OCI-LY7 (cell line): Measurements from ENCODE around the gene NOS2. TPM values are rescaled to one million over a fixed set of nuclear protein-coding genes. Genes with fewer than 3 reads are reported as not detected.
"Not testable (repeated sequence)": the region's sequence is repeated elsewhere in the genome, so short reads cannot be mapped to it uniquely, and the experiment has no call there.

ENCODE experiments used
- BruUV-seq: library from RNA; stranded (reverse); fragments of 400-500 nt; replicated peaks from 2 replicates; lab custom pipeline; 2021; lab: Mats Ljungman, UMichigan
- CTCF ChIA-PET: fragments of 300-600 bp; sonication (Branson Sonifier 250); formaldehyde crosslinking; loops from one replicate; lab custom pipeline; 2022; ENCODE audit warnings: antibody characterized with exemption; ENCODE audit not compliant: unreplicated experiment; lab: Charles Lee
- POLR2A ChIA-PET: fragments of 300-600 bp; sonication (Branson Sonifier 250); formaldehyde crosslinking; loops from one replicate; lab custom pipeline; 2022; ENCODE audit warnings: antibody characterized with exemption; lab: Charles Lee
- DNase-seq: peaks from one replicate; pipeline ENCODE4 v3.0.0-alpha.2; 2015; ENCODE audit warnings: low spot score
- H2AFZ ChIP-seq: fragments of 200-600 bp; sonication (generic), shearing (Covaris generic); 2 replicates; pipeline ENCODE4 v1.6.1; 2014; ENCODE audit warnings: mild to moderate bottlenecking, antibody characterized with exemption, low read length, moderate library complexity
- H3K27ac ChIP-seq: fragments of 200-600 bp; sonication (generic); 2 replicates; pipeline ENCODE4 v1.5.1; 2014; ENCODE audit warnings: mixed run types, low read depth, mild to moderate bottlenecking, moderate library complexity, low read length, inconsistent platforms; ENCODE audit not compliant: poor library complexity, severe bottlenecking
- H3K36me3 ChIP-seq: fragments of 200-600 bp; sonication (generic); 2 replicates; pipeline ENCODE4 v1.6.1; 2014; ENCODE audit warnings: mild to moderate bottlenecking, antibody characterized with exemption, low read length, moderate library complexity, mixed read lengths; ENCODE audit not compliant: insufficient read depth
- H3K4me1 ChIP-seq: fragments of 200-600 bp; sonication (generic); 2 replicates; pipeline ENCODE4 v1.5.1; 2014; ENCODE audit warnings: mild to moderate bottlenecking, low read length; ENCODE audit not compliant: insufficient read depth, poor library complexity, severe bottlenecking
- H3K4me2 ChIP-seq: fragments of 200-600 bp; sonication (generic); 2 replicates; pipeline ENCODE4 v1.6.1; 2014; ENCODE audit warnings: mild to moderate bottlenecking, low read length
- H3K4me3 ChIP-seq: fragments of 200-600 bp; sonication (generic); 2 replicates; pipeline ENCODE4 v1.5.1; 2014; ENCODE audit warnings: mild to moderate bottlenecking, low read depth, low read length; ENCODE audit not compliant: poor library complexity, severe bottlenecking
- H3K79me2 ChIP-seq: fragments of 200-600 bp; sonication (generic); 2 replicates; pipeline ENCODE4 v1.6.1; 2016; ENCODE audit warnings: low read depth, mild to moderate bottlenecking, low read length, moderate library complexity, mixed read lengths; ENCODE audit not compliant: insufficient read depth
- H3K9me2 ChIP-seq: fragments of 200-600 bp; sonication (generic); 2 replicates; pipeline ENCODE4 v1.6.1; 2016; ENCODE audit warnings: mild to moderate bottlenecking, low read length, mixed read lengths; ENCODE audit not compliant: insufficient read depth
- H3K9me3 ChIP-seq: fragments of 200-600 bp; sonication (generic); 2 replicates; pipeline ENCODE4 v1.6.1; 2014; ENCODE audit warnings: mild to moderate bottlenecking, mixed run types, low read length, mixed read lengths
- H4K20me1 ChIP-seq: fragments of 200-600 bp; sonication (generic); 2 replicates; pipeline ENCODE4 v1.6.1; 2014; ENCODE audit warnings: mild to moderate bottlenecking, antibody characterized with exemption, low read length, moderate library complexity, mixed read lengths; ENCODE audit not compliant: insufficient read depth
- EZH2phosphoT487 ChIP-seq: fragments of 200-600 bp; sonication (generic); IDR thresholded peaks from 2 replicates; pipeline ENCODE4 v1.6.1; 2018; ENCODE audit warnings: low read depth, borderline replicate concordance, mild to moderate bottlenecking, mixed run types, antibody characterized with exemption, low read length, moderate library complexity, mixed read lengths
- intact Hi-C: fragments of 100-400 bp; cut with micrococcal nuclease; formaldehyde crosslinking; loops from one replicate; pipeline ENCODE4 v1.10.0; 2022; ENCODE audit not compliant: unreplicated experiment
- total RNA-seq, 2 experiments: library from RNA; depleted of rRNA in 1 of 2; stranded (reverse); fragments of >200 nt in 1 of 2; shearing (Covaris generic) in 1 of 2; gene quantifications; 2 replicates each; pipeline ENCODE4 v1.2.3, GENCODE V29; 2014 to 2022
- TF ChIP-seq, protein P1 (sequence below): fragments of 200-600 bp; sonication (generic); conservative IDR thresholded peaks from 2 replicates; pipeline ENCODE4 v1.5.1; 2014; ENCODE audit warnings: mild to moderate bottlenecking, antibody characterized with exemption, low read length, moderate library complexity, mixed read lengths

Gene NOS2
- total RNA-seq, 2 experiments from 2014 or later = not detected

DNA sequence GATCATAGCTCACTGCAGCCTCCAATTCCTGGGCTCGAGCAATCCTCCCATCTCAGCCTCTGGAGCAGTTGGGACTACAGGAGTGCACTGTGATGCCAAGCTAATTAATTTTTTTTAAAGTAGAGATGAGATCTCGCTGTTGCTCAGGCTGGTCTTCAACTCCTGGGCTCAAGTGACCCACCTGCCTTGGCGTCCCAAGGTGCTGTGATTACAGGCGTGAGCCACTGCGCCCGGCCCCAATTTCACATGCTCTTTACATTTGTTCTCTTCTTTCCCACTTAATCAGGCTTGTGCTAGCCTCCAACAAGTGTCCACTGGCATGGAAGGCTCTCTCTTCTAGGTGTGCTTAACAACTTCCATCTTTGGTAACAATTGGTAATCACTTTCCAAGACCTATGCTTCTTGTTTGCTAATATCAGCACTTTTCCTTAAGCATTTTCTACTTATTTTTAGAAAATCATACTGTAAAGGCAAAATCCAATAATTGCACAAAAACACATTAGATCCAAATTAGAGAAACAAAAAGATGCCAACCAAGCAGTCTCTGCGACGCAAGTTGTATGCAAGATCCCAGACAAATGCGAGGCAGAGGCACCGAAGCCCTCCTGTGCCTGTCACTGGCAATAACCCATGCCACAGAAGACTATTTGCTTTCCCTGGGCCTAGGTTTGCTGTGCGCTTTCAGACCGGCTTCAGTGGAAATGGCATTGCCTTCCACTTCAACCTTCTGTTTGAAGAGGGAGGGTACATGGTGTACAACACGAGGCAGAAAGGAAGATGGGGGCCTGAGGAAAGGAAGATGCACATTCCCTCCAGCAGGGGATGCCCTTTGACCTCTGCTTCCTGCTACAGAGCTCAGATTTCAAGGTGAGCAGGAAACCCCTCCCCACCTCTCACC, 52.6 kb downstream of the NOS2 start:
- Histone ChIP-seq H3K36me3 (no peaks in the 10 kb centered on the region), H3K79me2 (no peaks in the 10 kb centered on the region), H4K20me1 (no peaks in the 10 kb centered on the region), H3K4me1 (no peaks in the 10 kb centered on the region), H3K9me2 (no peaks in the 10 kb centered on the region), H2AFZ (no peak overlapping the region), H3K27ac (no peak overlapping the region), H3K4me2 (no peak overlapping the region), H3K9me3 (no peaks in the 10 kb centered on the region), H3K4me3 (no peak overlapping the region)
- ChIA-PET CTCF (no interaction called here), POLR2A (no interaction called here)
- no peak for DNase-seq
- intact Hi-C loops = no loop called here
- no TSS peak for BruUV-seq
- TF ChIP-seq, protein P1, sequence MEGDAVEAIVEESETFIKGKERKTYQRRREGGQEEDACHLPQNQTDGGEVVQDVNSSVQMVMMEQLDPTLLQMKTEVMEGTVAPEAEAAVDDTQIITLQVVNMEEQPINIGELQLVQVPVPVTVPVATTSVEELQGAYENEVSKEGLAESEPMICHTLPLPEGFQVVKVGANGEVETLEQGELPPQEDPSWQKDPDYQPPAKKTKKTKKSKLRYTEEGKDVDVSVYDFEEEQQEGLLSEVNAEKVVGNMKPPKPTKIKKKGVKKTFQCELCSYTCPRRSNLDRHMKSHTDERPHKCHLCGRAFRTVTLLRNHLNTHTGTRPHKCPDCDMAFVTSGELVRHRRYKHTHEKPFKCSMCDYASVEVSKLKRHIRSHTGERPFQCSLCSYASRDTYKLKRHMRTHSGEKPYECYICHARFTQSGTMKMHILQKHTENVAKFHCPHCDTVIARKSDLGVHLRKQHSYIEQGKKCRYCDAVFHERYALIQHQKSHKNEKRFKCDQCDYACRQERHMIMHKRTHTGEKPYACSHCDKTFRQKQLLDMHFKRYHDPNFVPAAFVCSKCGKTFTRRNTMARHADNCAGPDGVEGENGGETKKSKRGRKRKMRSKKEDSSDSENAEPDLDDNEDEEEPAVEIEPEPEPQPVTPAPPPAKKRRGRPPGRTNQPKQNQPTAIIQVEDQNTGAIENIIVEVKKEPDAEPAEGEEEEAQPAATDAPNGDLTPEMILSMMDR = peak; percentile 52
- no peak for TF ChIP-seq EZH2phosphoT487

DNA sequence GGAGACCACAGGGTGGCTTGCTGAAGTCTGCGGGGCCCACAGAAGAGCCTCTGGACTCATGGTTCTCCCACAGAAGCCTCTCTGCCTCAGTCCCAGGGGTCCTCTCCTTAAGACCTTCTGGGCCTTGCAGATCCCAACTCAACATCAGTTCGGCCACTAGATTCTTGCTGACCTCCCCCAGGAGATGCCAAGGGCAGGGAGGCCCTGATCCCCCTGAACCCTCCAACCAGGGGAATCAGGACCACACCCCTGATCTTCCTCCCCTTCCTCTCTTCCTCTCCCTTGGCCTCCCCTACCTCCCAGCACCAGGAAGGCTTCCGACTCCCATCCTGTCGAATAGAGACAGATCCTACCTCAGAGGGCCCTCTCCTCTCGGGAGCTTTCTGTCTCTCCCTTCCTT, 53.4 kb downstream of the NOS2 start:
- Histone ChIP-seq H3K9me2 (no peaks in the 10 kb centered on the region), H3K27ac (no peak overlapping the region), H3K4me3 (no peak overlapping the region), H2AFZ (no peak overlapping the region), H3K9me3 (no peaks in the 10 kb centered on the region), H3K79me2 (no peaks in the 10 kb centered on the region), H3K36me3 (no peaks in the 10 kb centered on the region), H3K4me1 (no peaks in the 10 kb centered on the region), H4K20me1 (no peaks in the 10 kb centered on the region), H3K4me2 (no peak overlapping the region)
- POLR2A ChIA-PET = no interaction called here
- TF ChIP-seq, protein P1 = no peak
- TF ChIP-seq EZH2phosphoT487 = no peak
- no peak for DNase-seq
- intact Hi-C loops = no loop called here
- CTCF ChIA-PET = no interaction called here
- BruUV-seq = no TSS peak

DNA sequence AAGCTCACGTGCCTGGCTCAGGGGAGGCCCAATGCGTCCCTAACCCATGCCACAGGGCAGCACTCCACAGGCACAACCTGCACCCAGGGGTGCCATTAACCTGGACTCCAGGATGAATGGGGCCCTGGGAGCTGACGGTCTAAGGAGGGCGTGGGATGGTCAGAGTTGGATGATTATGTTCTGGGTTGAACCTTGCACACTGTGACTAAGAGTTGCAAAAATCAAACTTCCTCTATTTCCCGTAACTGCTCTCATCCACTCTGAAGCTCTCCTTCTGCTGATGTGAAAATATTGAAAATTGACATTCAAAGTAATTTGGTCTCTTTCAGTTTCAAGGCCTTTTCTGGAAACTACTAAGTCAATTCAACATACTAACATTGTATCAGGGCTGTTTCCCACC, 54.0 kb downstream of the NOS2 start:
- CTCF ChIA-PET, DNase-seq, POLR2A ChIA-PET, H3K36me3 ChIP-seq, H4K20me1 ChIP-seq, H3K4me2 ChIP-seq, H3K9me3 ChIP-seq, BruUV-seq, H2AFZ ChIP-seq, intact Hi-C loops, H3K4me3 ChIP-seq, H3K79me2 ChIP-seq, H3K4me1 ChIP-seq, H3K27ac ChIP-seq, H3K9me2 ChIP-seq: not testable (repeated sequence)

DNA sequence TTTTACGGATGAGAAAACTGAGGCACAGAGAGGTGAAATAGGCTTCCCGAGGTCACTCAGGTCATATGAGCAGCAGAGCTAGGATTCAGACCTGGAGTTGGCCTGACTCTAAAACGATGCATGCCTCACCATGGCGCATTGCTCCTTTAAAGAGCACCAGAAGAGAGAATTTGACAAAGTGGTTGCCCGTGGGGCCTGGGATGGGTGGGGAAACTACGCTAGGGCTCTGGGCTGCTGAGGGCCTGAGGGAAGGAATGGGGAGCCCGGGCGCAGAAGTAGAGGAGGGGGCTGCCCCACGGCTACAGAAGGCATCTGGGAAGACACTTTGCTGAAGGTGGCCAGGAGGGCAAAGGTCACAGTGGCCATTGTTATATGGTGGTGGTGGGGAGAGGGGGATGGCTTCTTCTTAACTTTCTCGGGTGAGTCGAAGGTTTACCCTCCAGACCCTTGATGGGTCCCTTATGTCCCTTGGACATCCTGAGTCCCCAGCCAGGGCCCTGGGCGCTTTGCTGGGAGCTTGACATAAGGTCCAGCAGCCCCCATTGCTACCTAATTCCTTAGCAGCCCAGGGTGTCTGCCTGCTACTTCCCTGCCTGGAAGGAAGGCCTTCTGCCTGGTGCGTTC, 55.0 kb downstream of the NOS2 start:
- CTCF ChIA-PET, POLR2A ChIA-PET, H3K79me2 ChIP-seq, H3K9me2 ChIP-seq, H3K27ac ChIP-seq, intact Hi-C loops, H3K4me3 ChIP-seq, DNase-seq, H4K20me1 ChIP-seq, H3K9me3 ChIP-seq, H3K4me1 ChIP-seq, BruUV-seq, H3K36me3 ChIP-seq, H2AFZ ChIP-seq, H3K4me2 ChIP-seq: not testable (repeated sequence)
